ENCODE results near the gene ARMC2. TPM values are rescaled to one million over a fixed set of nuclear protein-coding genes. Genes with fewer than 3 reads are reported as not detected.

The ARMC2 gene
- total and polyA plus RNA-seq, 2 experiments from 2014 or later = 2.7 to 4.4 TPM

- no peak for TF ChIP-seq EZH2phosphoT487 (IDR thresholded peaks at IDR 0.05; ENCODE audit: unreplicated experiment)
- TF ChIP-seq ZNF114 (CRISPR knock-in tag; IDR thresholded peaks at IDR 0.05) = no peak
- TF ChIP-seq EZH2 (IDR thresholded peaks at IDR 0.05; ENCODE audit: low read depth, unreplicated experiment) = no peak
- no peak for TF ChIP-seq ZNF331 (CRISPR knock-in tag; IDR thresholded peaks at IDR 0.05; ENCODE audit: low read depth)
- no peak for TF ChIP-seq REST (IDR thresholded peaks at IDR 0.05; ENCODE audit: unreplicated experiment)
- TF ChIP-seq JUNB (IDR thresholded peaks at IDR 0.05; ENCODE audit: unreplicated experiment) = no peak
- TF ChIP-seq ETS1 (IDR thresholded peaks at IDR 0.05) = no peak
- no peak for TF ChIP-seq CTCF (conservative IDR thresholded peaks at IDR 0.05; ENCODE audit: low read depth in 2 of 2)
These were observed 495 bp upstream of the ARMC2 start (continued) for GRCh38 chr6:108847738-108848115.

- no peak for TF ChIP-seq CTCF (conservative IDR thresholded peaks at IDR 0.05; ENCODE audit: low read depth in 2 of 2)
- no peak for TF ChIP-seq JUNB (IDR thresholded peaks at IDR 0.05; ENCODE audit: unreplicated experiment)
- no peak for TF ChIP-seq NANOG (IDR thresholded peaks at IDR 0.05; ENCODE audit: borderline replicate concordance)
- TF ChIP-seq ETS1 (IDR thresholded peaks at IDR 0.05) = no peak
- TF ChIP-seq EZH2phosphoT487 (IDR thresholded peaks at IDR 0.05; ENCODE audit: unreplicated experiment) = no peak
- TF ChIP-seq STAT1 (IDR thresholded peaks at IDR 0.05; ENCODE audit: unreplicated experiment) = no peak
- no peak for TF ChIP-seq ZNF331 (CRISPR knock-in tag; IDR thresholded peaks at IDR 0.05; ENCODE audit: low read depth)
- no peak for TF ChIP-seq REST (IDR thresholded peaks at IDR 0.05; ENCODE audit: unreplicated experiment)
- Histone ChIP-seq H3K4me3 (no peak overlapping the region), H2AFZ (no peak overlapping the region), H3K27ac (ENCODE audit: low read depth) (no peak overlapping the region), H3K9me2 (ENCODE audit: insufficient read depth) (0 out of 2 replicates have a peak, but pooled peaks cover 3% of the 10 kb centered on the region), H3K79me2 (replicated peaks; ENCODE audit: insufficient read depth) (no peaks in the 10 kb centered on the region), H3K4me1 (ENCODE audit: insufficient read depth) (peaks cover 6% of the 10 kb centered on the region; the same call in 1 of the 2 replicates), H3K27me3 (ENCODE audit: insufficient read depth) (no peaks in the 10 kb centered on the region), H3K36me3 (ENCODE audit: insufficient read depth) (no peaks in the 10 kb centered on the region), H4K20me1 (replicated peaks; ENCODE audit: insufficient read depth) (peaks cover 11% of the 10 kb centered on the region; the same call in 1 of the 2 replicates), H3K4me2 (no peak overlapping the region), H3F3A (replicated peaks; ENCODE audit: low read depth) (0 out of 2 replicates have a peak, but pooled peaks cover 6% of the 10 kb centered on the region)
- H3K27me3 Mint-ChIP-seq (ENCODE audit: insufficient read depth, low read depth, poor library complexity) = no peaks in the 10 kb centered on the region
- H3K36me3 Mint-ChIP-seq (ENCODE audit: low read depth) = peaks cover 17% of the 10 kb centered on the region
- no peak overlapping the region for H3K4me3 Mint-ChIP-seq
- DNase-seq (ENCODE audit: low spot score) (no peak), ATAC-seq (no peak)
- peaks cover 13% of the 10 kb centered on the region for H3K4me1 Mint-ChIP-seq
- no peak overlapping the region for H3K27ac Mint-ChIP-seq
- no peaks in the 10 kb centered on the region for H3K9me3 Mint-ChIP-seq
These were observed 2.6 kb downstream of the ARMC2 start for GRCh38 chr6:108850669-108851465.

Data from GM23338 (cell line).